GM18858 (cell line): ENCODE data around the gene MRAS.
"Not testable (repeated sequence)": the region's sequence is repeated elsewhere in the genome, so short reads cannot be mapped to it uniquely, and the experiment has no call there.

Experiments
- ATAC-seq: cut with Tn5 transposase; IDR thresholded peaks from one replicate; pipeline ENCODE4 v1.9.1; 2021; ENCODE audit not compliant: unreplicated experiment

MRAS gene

GRCh38 chr3:138442433-138442832, 94.1 kb downstream of the MRAS start:
- ATAC-seq, result no peak

GRCh38 chr3:138443091-138443490, 94.7 kb downstream of the MRAS start:
- no peak for ATAC-seq

- no peak for ATAC-seq
Observed at GRCh38 chr3:138443521-138444503, 95.4 kb downstream of the MRAS start.

GRCh38 chr3:138445236-138445635, 96.9 kb downstream of the MRAS start:
- ATAC-seq, result no peak

GRCh38 chr3:138445654-138446053, 97.3 kb downstream of the MRAS start:
- ATAC-seq, result no peak

GRCh38 chr3:138448631-138449030, 100.3 kb downstream of the MRAS start:
- no peak for ATAC-seq

GRCh38 chr3:138449490-138449889, 101.1 kb downstream of the MRAS start:
- no peak for ATAC-seq

- no peak for ATAC-seq
Observed at GRCh38 chr3:138450181-138450580, 101.8 kb downstream of the MRAS start.

- ATAC-seq, result no peak
Observed at GRCh38 chr3:138450704-138451424, 102.5 kb downstream of the MRAS start.

- ATAC-seq, result no peak
Observed at GRCh38 chr3:138451595-138452162, 103.3 kb downstream of the MRAS start.

GRCh38 chr3:138452436-138452835, 104.1 kb downstream of the MRAS start:
- no peak for ATAC-seq

GRCh38 chr3:138453940-138454339, 105.6 kb downstream of the MRAS start:
- not testable (repeated sequence) for ATAC-seq
